SKM-1 treated with dmso at 0.1 percent for 144 hours (cell line): Measurements from ENCODE around the gene GIGYF2.
"Not testable (repeated sequence)": the region's sequence is repeated elsewhere in the genome, so short reads cannot be mapped to it uniquely, and the experiment has no call there.

Source experiments
- DNase-seq: peaks from one replicate; lab custom pipeline; 2025; ENCODE audit not compliant: unreplicated experiment; lab: John Stamatoyannopoulos, UW

The GIGYF2 gene

GRCh38 chr2:232689152-232689910 is 7.8 kb upstream of the GIGYF2 start:
- no peak for DNase-seq

GRCh38 chr2:232691117-232691516 is 6.0 kb upstream of the GIGYF2 start:
- DNase-seq = not testable (repeated sequence)

- no peak for DNase-seq
Observed at GRCh38 chr2:232693344-232693743, 3.8 kb upstream of the GIGYF2 start.

GRCh38 chr2:232696609-232697058 is 497 bp upstream of the GIGYF2 start:
- DNase-seq = no peak

DNA sequence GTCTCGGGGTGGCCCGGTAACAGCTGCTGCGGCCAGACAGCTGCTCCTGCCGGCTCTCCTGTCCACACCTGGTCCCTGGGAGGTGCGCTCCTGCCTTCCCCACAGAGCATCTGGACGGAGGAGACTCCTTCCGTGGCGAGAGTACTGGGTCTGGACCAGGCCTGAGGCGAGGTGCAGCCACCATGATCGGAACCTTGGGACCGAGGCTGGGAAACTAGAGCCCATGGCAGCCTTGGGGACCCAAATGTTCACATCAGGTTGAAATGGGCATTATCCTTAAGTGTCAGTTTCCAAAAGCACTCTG is 628 bp downstream of the GIGYF2 start:
- no peak for DNase-seq

GRCh38 chr2:232698556-232699091 is 1.5 kb downstream of the GIGYF2 start:
- DNase-seq = no peak

GRCh38 chr2:232699110-232699509 is 2.0 kb downstream of the GIGYF2 start:
- DNase-seq = no peak

GRCh38 chr2:232700154-232700553 is 3.0 kb downstream of the GIGYF2 start:
- no peak for DNase-seq

DNA sequence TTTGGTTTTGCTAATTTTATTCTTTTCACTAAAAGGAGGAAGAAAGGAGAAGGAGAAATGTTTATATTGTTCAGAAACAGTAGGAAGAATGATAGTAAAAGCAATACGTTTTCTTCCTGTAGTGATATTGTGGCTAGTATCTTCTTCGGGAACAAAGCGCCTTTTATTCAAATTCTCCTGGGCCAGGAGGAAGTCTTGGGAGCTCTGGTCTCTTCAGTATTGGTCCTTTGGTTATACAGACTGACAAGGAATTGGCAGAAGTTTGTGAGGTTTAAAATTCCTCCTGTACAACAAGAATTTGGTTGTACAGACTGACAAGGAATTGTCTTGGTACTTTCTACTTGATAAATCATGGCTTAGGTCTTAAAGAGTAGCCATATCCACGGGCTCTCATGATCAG is 9.9 kb downstream of the GIGYF2 start:
- no peak for DNase-seq

DNA sequence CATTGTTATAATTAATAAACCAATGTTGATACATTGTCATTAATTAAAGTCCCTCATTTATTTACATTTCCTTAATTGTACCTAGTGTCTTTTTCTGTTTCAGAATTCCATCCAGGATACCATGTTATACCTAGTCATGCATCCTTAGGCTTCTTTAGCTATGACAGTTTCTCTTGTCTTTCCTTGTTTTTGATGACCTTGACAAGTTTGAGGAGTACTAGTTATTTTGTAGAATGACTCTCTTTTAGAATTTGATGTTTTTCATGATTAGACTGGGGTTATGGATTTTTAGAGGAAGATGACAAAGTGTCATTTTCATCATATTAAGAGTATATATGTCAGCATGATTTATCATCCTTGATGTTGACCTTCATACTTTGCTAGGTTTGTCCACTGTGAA is 16.4 kb downstream of the GIGYF2 start:
- no peak for DNase-seq

DNA sequence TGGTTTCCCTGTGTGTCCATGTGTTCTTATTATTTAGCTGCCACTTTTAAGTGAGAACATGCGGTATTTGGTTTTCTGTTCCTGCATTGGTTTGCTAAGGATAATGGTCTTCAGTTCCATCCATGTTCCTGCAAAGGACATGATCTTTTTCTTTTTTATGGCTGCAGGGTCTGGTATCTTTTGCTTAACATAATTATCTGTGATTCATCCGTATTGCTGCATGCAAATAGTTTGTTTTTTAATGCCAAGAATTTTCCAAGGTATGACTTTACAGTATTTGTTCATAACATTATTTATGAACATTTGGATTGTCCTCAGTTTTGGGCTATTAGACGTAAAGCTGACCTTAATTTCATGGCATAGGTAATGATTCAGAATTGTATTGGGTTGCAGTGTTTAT is 17.8 kb downstream of the GIGYF2 start:
- no peak for DNase-seq

DNA sequence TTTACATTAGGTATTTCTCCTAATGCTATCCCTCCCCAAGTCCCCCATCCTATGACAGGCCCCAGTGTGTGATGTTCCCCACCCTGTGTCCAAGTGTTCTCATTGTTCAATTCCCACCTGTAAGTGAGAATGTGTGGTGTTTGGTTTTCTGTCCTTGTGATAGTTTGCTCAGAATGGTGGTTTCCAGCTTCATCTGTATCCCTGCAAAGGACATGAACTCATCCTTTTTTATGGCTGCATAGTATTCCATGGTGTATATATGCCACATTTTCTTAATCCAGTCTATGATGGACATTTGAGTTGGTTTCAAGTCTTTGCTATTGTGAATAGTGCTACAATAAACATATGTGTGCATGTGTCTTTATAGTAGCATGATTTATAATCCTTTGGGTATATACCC is 22.9 kb downstream of the GIGYF2 start:
- DNase-seq = not testable (repeated sequence)

DNA sequence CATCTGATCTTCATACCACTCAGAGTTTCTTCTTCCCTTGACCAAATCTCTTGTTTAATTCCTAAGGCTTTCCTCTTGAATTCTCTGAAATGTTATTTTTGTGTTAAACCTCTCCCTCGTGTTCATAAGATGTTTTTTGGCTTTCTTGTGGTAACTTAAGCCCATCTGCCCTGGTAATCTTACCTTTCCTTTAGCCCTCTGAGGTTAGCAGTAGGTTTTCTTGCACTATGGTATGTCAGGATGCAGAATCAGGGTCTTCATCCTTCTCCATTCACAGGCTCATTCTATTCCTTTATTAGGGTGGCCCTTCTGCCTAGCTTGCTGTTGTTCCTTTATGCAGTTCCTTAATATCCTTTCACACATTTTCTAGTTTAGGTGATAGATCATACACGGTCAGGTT is 24.1 kb downstream of the GIGYF2 start:
- DNase-seq = no peak

DNA sequence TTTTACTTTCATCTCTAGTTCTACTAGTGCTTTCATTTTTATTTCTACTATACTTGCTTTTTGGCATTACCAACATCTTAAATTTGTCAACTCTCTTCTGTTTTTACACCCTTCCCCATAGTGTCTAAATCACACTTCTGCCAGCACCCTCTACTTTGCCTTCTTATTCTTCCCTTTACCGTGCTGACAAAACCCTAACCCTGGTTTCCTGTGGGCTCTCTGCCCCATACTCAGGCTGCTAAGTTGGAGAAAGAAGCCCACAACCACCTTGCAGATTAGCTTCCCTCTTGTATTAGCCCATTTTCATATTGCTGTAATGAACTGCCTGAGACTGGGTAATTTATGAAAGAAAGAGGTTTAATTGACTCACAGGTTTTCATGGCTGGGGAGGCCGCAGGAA is 24.8 kb downstream of the GIGYF2 start:
- no peak for DNase-seq

DNA sequence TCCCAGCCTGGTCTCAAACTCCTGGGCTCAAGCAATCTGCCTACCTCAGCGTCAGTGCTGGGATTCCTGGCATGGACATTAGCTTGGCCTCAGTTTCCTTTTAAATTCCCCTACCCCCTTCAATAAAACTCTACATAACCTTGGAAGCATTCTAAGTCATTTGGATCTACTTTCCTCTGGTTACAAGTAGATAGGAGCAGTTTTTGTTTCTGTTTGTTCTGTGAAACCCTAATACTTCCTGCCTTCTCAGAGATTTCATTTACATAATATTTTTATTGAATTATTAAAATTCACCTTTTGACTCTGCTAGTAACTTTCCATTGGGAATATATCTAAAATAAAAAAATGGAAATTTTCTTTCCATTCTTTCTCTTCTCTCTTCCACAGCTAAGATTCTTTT is 25.9 kb downstream of the GIGYF2 start:
- DNase-seq = no peak

- no peak for DNase-seq
Observed at GRCh38 chr2:232728785-232729184, 31.7 kb downstream of the GIGYF2 start.

- no peak for DNase-seq
Observed at GRCh38 chr2:232731470-232731869, 34.3 kb downstream of the GIGYF2 start.

DNA sequence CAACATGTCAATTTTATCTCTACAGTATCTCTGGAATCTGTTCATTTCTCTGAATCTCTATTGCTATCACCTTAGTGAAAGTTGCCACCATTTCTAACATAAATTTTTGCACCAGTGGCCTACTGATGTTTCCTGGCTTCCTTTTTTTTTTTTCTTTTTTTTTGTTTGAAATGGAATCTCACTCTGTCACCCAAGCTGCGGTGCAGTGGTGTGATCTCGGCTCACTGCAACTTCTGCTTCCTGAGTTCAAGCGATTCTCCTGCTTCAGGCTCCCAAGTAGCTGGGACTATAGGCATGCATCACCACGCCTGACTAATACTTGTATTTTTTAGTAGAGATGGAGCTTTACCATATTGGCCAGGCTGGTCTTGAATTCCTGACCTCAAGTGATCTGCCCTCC is 44.2 kb downstream of the GIGYF2 start:
- DNase-seq = no peak

DNA sequence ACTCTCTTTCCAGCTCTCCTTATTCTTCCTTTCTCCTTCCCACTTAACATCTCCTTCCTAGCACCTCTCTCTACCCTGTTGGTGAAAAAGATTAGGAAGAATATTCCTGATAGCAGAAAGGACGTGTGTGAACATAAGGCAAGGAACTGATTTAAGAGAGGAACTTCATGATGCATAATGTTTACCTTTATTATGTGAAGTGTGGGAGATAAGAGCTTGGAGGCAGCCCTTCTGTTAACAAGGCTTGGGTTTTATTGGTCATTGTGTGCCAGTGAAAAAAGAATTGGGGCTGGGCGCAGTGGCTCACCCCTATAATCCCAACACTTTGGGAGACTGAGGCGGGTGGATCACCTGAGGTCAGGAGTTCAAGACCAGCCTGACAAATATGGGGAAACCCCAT is 44.8 kb downstream of the GIGYF2 start:
- DNase-seq = no peak

DNA sequence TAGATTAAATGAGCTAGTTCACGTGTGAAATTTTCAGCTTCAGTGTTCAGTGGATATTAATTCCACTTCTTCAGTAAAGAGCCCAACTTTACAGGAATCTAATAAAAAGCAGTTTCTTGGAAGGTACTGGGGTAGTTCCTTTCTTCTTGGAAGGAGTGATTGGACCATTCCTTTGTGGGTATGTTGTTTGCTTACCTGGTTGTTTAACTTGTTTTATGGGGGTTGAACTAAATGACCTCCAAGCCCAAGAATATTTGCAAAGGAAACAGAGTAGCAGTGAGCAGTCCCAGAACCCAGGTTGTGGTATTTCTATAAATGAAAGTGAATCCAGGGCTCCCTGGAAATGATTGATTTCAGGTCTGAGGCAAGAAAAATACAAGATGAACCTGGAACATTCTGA is 47.8 kb downstream of the GIGYF2 start:
- DNase-seq = no peak

DNA sequence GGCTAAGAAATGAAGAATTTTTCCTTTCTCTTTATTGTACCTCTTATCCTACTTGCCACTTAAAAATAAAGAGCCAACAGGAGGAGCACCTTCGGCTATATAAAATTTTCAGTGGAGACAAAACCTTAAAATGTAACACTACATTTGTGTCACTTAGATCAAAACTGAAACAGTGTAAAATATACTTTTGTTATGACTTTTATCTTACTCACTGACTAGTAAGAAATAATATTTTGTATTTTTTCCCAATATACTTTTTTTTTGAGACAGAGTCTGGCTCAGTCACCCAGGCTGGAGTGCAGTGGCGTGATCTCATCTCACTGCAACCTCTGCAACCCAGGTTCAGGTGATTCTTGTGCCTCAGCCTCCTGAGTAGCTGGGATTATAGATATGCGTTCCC is 50.9 kb downstream of the GIGYF2 start:
- DNase-seq = no peak

- no peak for DNase-seq
Observed at GRCh38 chr2:232749331-232749730, 52.2 kb downstream of the GIGYF2 start.

DNA sequence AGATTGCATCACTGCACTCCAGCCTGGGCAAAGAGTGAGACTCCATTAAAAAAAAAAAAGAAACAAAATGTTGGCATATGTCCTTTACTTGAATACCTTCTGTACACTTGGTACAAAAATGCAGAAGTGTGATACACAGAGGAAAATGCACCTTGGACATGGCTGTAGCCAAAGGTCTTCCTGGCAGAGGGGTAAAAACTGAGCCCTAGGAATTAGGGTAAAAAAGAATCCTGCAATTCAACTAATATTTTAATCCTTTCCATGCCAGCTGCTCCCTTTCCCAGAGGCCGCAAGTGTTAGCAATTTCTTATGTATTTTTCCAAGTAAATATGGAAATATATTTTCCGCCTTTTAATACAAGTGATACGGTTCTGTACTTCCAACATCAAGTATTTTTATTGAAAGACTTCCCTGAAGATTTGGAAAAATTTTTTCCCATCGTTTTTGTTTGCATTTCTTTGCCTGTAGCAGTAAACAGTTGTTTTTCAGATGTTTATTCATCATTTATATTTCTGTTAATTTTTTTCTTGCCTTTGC is 53.1 kb downstream of the GIGYF2 start:
- no peak for DNase-seq
